HG03280 (cell line): ENCODE results near the gene BOLA1.
"Not testable (repeated sequence)": the region's sequence is repeated elsewhere in the genome, so short reads cannot be mapped to it uniquely, and the experiment has no call there.

Source experiments
- ATAC-seq: cut with Tn5 transposase; IDR thresholded peaks from one replicate; pipeline ENCODE4 v1.9.1; 2021; ENCODE audit warnings: mild to moderate bottlenecking, moderate library complexity; ENCODE audit not compliant: unreplicated experiment

Gene BOLA1

GRCh38 chr1:149886396-149887195, 12.8 kb upstream of the BOLA1 start:
- ATAC-seq = peak; percentile 70

DNA sequence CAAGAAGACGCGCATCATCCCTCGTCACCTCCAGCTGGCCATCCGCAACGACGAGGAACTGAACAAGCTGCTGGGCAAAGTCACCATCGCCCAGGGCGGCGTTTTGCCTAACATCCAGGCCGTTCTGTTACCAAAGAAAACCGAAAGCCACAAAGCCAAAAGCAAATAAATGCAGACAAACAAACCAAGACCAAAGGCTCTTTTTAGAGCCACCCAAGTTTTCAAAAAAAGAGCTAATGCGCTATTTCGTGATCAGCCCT, 12.2 kb upstream of the BOLA1 start:
- not testable (repeated sequence) for ATAC-seq

DNA sequence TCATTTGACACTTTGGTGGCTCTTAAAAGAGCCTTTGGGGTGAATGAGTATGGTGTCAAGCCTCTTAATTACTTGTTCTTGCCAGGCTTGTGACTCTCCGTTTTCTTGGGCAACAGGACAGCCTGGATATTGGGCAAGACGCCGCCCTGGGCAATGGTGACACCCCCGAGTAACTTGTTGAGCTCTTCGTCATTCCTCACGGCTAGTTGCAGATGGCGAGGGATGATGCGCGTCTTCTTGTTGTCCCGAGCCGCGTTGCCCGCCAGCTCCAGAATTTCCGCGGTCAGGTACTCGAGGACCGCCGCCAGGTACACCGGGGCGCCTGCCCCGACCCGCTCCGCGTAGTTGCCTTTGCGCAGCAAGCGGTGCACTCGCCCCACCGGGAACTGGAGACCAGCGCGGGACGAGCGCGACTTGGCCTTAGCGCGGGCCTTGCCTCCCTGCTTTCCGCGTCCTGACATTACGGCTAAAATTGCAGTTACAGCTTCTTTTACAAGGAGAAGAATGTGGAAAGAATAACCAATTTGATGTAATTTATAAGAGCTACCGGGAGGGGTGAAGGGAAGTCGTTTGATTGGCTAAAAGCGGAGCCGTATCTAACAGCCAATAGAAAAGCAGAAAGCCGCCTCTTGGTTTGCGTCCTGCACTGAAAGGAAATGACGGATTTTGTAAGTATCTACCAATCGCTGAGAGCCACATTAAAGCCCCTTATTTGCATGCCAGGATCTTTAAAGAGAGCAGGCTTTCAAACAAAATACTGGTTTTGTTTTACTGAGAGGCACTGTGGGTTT, 11.7 kb upstream of the BOLA1 start:
- peak; percentile 41 for ATAC-seq

DNA sequence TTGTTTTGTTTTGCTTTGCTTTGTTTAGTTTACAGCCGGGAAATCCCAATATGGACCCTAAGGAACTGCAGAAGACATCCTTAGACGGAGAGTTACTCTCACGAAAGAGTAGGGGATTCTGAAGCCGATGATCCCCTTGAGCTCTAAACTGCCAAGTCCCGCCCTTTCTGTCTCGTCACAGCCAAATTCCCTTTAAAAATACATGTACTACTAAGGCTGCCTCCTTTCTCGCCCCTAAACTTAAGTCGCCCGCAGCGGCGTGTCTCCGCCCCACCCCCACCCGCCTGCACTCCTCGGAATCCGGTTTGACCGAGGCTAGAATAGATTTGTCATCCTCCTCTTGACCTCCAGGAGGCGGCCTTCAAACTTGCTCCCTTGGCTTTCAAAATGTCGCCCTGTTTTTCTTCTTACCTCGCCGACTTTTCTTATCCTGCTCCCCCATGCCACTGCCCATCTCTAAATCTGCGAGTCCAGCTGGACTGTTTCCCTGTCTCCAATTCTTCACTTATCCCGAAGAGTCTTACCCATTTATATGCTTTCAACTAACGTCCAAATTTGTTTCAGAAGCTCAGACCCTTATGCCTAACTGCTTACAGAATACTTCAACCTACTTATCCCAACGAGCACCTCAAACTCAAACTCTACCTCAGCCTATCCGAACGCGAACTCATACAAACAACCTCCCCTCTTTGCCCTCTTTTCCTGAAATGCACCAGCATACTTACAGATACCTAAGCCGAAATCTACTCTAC, 10.9 kb upstream of the BOLA1 start:
- ATAC-seq = peak; percentile 21

DNA sequence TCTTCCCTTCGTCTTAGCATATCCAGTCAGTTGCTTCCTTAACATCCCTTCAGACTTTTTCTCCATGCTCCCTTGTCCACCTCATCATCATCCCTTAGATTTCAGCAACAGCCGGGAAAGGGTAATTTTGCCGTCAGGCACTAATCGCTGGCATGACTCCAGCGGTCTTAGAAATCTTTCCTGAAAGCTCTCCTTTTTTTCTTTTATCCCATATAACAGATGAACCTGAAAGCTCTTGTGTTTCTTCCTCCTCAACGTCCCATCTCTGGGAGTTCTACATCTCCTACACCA, 10.4 kb upstream of the BOLA1 start:
- ATAC-seq = no peak

GRCh38 chr1:149896575-149896974, 2.8 kb upstream of the BOLA1 start:
- no peak for ATAC-seq

DNA sequence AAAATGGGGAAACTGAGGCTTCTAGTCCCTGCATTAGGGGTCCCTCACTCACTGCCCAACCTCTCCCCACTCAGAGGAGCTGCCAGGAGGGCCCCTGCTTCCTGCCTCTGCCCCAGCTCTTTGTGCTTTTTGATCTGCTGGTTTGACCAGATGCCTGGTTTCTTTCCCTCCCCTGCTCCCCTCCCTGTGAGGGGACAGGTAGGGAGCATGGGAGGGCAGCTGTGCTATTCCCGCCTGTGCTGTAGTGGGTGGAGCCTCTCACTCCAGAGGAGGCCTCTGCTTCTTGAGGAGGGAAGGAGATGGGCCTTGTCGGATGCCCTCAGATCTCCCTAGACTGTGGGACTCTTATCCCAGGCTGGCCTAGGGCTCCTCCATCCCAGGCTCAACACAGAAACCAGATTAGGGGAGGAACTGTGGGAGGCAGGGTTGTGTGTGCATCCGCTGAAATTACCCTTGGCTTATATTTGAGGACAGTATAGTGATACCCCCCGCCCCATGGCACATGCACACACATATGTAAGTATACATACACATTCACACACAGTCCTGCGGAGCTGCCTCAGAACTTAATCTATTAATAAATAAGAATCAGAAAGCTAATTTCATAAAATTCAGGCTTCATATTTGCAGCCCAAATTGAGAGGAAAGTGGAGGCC, 4.6 kb downstream of the BOLA1 start:
- no peak for ATAC-seq

- ATAC-seq = no peak
Measured at GRCh38 chr1:149906570-149907075, 7.3 kb downstream of the BOLA1 start.

- no peak for ATAC-seq
Measured at GRCh38 chr1:149914545-149914944, 15.2 kb downstream of the BOLA1 start.

DNA sequence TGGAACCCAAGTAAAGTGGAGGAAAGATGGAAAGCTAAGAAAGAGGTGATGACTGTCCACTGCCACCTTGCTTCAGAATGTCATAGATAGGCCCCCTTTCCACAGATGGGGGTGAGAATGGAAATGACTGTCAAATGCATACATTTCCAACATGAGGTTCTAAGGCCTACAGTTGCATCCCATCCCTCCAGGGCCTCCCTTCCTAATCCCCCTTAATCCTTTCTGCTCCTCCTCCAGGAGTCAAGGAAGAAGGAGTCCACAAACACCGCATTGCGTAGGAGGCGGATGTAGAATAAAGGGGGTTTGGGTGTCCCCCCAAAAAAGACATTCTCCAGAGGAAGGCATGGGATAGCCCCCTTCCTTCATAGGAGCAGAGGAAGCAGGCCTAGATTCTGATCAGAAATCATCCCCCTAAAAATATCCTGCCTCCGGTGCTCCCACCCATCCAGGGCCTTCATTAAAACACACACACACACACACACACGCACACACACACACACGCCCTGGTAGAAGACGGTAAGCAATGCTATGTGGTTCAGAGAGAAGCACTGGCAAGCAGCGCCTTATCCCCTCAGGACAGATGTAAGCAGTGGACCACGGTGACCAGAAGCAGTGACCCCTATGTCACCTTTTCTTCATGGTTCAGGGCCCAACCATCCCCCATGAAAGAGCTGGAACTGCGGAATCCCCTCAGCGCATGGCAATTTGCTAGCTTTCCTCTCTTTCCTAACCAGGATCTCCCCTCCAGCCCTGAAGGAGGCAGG, 16.2 kb downstream of the BOLA1 start:
- ATAC-seq = no peak

- ATAC-seq = no peak
Measured at GRCh38 chr1:149916193-149916897, 17.0 kb downstream of the BOLA1 start.

GRCh38 chr1:149916898-149917252, 17.5 kb downstream of the BOLA1 start:
- no peak for ATAC-seq

- ATAC-seq = no peak
Measured at GRCh38 chr1:149917571-149918144, 18.3 kb downstream of the BOLA1 start, which contains the start of gene SV2A. TSS of gene SV2A (minus strand) at chr1:149917844. CDS start at chr1:149913840, 4,004 bp downstream.

DNA sequence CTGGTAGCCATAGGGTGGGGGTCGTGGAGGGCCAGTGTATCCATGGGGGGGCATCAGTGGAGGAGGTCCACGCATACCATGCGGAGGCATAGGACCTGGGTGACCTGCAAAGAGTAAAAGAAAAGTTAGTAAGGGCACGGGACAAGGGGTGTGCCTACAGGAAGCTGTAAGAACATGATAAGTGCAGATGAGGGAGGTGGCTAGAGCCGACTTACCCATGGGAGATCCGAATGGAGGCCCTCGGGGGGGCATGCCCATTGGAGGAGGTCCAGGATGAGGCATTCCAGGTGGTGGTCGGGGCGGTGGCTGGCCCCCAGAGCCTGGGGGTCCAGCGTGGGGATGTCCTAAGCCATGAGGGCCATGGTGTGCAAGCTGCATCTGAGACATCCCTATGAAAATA, 24.3 kb downstream of the BOLA1 start:
- ATAC-seq = no peak

DNA sequence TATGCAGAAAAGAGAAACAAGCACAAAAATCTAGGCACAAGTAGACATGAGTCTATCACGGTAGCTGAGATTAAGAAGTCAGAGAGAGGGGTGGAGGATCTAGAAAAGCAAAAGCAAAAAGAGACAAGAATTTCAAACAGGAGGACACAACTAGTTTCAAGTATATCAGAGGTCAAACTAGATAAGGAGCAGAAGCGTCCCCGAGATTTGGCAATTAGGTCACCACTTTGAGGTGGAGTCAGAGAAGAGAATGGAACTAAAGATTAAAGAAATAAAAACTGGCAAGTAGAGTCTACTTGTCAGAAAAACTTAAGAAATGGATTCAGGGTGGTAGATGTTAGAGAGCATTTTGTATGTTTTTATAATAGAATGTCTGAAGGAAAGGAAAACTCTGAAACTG, 26.0 kb downstream of the BOLA1 start:
- ATAC-seq = no peak

DNA sequence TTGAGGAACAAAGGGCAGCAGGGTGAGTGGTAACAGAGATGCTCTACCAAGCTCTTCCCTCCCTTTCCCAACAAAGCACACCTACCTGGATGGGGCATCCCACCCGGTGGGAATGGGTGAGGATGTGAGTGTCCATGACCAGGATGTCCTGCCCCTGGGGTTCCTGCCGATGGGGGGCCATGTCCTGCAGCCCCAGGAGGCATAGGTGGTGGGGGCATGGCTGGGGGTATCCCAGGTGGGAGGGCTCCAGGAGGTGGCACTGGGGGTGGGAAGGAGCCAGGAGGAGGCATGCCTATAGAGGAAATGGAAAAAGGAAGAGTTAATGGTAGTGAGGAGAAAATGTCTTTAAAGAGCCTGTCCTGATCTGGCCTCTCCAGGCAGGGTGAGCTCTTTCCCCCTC, 26.4 kb downstream of the BOLA1 start:
- ATAC-seq = no peak

GRCh38 chr1:149926296-149926695, 26.9 kb downstream of the BOLA1 start:
- no peak for ATAC-seq

DNA sequence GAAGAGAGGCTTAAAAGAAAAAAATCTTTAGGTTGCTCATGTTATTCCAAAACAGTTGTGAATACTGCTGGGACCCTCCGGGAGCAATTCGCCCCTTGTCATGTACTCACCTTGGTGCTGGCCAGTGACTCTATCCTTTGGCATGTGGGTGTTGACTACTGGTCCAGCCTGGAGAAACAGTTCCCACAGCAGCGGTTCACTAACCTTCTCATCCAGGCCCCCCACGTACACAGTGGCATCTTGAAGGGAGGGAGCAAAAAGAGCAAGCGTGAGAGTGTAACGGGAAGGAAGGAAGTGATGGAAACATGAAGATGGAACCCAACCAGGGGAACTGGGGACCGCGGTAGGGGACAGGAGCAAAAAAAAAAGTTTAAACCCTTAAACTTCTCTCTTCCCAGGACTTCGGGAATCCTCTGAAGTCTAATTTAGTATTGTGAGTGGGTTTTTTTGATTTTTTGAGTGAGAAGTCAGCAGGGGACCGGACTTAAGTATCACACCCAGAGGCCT, 27.7 kb downstream of the BOLA1 start:
- ATAC-seq = no peak
